ENCODE measurements around the gene FASTKD2.

The FASTKD2 gene

GRCh38 chr2:206765242-206766056 is at the start of gene FASTKD2, which contains the start of gene MDH1B:
TSS of gene FASTKD2 (plus strand) at chr2:206765606. CDS start at chr2:206766694, 1,088 bp downstream.
TSS of gene MDH1B (minus strand) at chr2:206765328. CDS start at chr2:206765271, 57 bp downstream.
- peak; percentile 98 for DNase-seq (ENCODE audit: low read depth)

- no peak for DNase-seq (ENCODE audit: low read depth)
These were observed 48.8 kb upstream of the FASTKD2 start for GRCh38 chr2:206716623-206717022.

- DNase-seq (ENCODE audit: low read depth) = no peak
These were observed 47.1 kb upstream of the FASTKD2 start, which contains the start of gene DYTN for GRCh38 chr2:206718296-206718695. TSS of gene DYTN (minus strand) at chr2:206718396. CDS start at chr2:206718279, 117 bp downstream.

GRCh38 chr2:206721256-206721920 is 44.0 kb upstream of the FASTKD2 start:
- DNase-seq (ENCODE audit: low read depth) = no peak

- no peak for DNase-seq (ENCODE audit: low read depth)
These were observed 42.1 kb upstream of the FASTKD2 start for GRCh38 chr2:206723288-206723687.

- no peak for DNase-seq (ENCODE audit: low read depth)
These were observed 38.1 kb upstream of the FASTKD2 start for GRCh38 chr2:206727287-206727686.

- DNase-seq (ENCODE audit: low read depth) = no peak
These were observed 36.9 kb upstream of the FASTKD2 start for GRCh38 chr2:206728277-206729199.

GRCh38 chr2:206733341-206733740 is 32.1 kb upstream of the FASTKD2 start:
- no peak for DNase-seq (ENCODE audit: low read depth)

- no peak for DNase-seq (ENCODE audit: low read depth)
These were observed 28.5 kb upstream of the FASTKD2 start for GRCh38 chr2:206736935-206737334.

GRCh38 chr2:206739271-206739670 is 26.1 kb upstream of the FASTKD2 start:
- DNase-seq (ENCODE audit: low read depth) = no peak

- no peak for DNase-seq (ENCODE audit: low read depth)
These were observed 24.6 kb upstream of the FASTKD2 start for GRCh38 chr2:206740800-206741199.

GRCh38 chr2:206756816-206757215 is 8.6 kb upstream of the FASTKD2 start:
- DNase-seq (ENCODE audit: low read depth) = no peak

GRCh38 chr2:206764673-206765241 is 649 bp upstream of the FASTKD2 start:
- DNase-seq (ENCODE audit: low read depth) = no peak

GRCh38 chr2:206766057-206766930 is 888 bp downstream of the FASTKD2 start:
- DNase-seq (ENCODE audit: low read depth) = no peak

GRCh38 chr2:206774871-206775270 is 9.5 kb downstream of the FASTKD2 start:
- DNase-seq (ENCODE audit: low read depth) = no peak

- no peak for DNase-seq (ENCODE audit: low read depth)
These were observed 11.0 kb downstream of the FASTKD2 start for GRCh38 chr2:206776432-206776831.

- DNase-seq (ENCODE audit: low read depth) = no peak
These were observed 15.3 kb downstream of the FASTKD2 start for GRCh38 chr2:206780671-206781070.

GRCh38 chr2:206783718-206784117 is 18.3 kb downstream of the FASTKD2 start:
- no peak for DNase-seq (ENCODE audit: low read depth)

GRCh38 chr2:206784559-206785353 is 19.4 kb downstream of the FASTKD2 start:
- DNase-seq (ENCODE audit: low read depth) = no peak

Measured in HS-5 (cell line).